NCI-H345 treated with DMSO at 0.1 percent for 48 hours (cell line): ENCODE results near the gene UGT1A5.
"Not testable (repeated sequence)": the region's sequence is repeated elsewhere in the genome, so short reads cannot be mapped to it uniquely, and the experiment has no call there.

ENCODE experiments used
- DNase-seq: peaks from one replicate; lab custom pipeline; 2025; ENCODE audit not compliant: unreplicated experiment; lab: John Stamatoyannopoulos, UW

UGT1A5 gene

DNA sequence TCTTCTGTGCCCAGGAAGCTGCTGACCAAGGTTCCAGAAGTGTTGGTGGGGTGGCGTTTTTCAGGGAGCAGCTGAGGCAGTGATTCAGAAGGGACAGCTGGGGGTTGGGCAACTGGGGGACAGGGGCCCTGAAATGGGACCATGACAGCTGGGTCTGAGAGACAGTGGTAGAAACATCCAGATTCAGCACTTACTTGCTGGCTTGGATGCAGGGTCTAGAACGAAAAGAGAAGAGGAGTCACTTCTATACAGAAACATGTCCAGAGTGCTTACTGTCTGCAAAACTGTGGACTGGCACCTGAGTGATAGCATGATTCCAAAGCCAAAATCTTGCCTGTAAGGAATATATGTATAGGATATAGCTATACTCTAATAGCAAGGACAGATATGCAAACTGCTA, 33.1 kb downstream of the UGT1A5 start:
- not testable (repeated sequence) for DNase-seq

DNA sequence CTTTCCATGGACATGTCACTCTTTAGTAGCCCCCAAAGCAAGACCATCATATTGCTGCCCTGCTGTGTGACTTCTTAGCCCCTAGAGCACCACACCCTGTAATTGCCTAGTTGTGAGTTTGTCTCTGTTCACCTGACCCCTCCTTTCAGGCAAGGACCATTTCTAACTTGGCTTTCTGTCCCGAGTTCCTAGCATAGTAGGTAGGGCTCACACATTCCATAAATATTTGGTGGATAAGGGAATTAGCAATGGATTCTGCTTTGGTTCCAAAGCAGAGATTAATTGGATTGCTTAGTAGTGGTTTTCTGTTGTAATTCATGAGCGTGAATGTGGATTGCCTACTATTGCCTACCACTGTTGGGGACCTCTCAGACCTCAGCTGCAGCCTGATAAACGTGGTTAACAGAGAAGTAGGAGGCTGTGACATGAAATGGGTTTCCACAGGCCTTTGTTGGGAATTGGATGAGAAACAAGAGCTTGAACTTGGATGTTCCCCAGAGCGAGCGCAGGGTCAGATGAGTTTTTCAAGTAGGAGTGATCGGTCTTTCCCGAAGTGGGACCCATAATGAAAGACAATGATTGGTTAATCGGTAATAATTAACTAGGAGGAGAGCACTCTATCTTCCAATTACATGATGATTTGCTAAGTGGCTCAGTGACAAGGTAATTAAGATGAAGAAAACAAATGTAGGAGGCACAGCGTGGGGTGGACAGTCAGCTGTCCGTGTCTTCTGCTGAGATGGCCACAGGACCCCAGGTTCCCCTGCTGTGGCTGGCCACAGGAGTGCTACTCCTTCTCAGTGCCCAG, 34.0 kb downstream of the UGT1A5 start:
- DNase-seq = no peak

- no peak for DNase-seq
Observed at GRCh38 chr2:233747283-233747544, 34.5 kb downstream of the UGT1A5 start.

DNA sequence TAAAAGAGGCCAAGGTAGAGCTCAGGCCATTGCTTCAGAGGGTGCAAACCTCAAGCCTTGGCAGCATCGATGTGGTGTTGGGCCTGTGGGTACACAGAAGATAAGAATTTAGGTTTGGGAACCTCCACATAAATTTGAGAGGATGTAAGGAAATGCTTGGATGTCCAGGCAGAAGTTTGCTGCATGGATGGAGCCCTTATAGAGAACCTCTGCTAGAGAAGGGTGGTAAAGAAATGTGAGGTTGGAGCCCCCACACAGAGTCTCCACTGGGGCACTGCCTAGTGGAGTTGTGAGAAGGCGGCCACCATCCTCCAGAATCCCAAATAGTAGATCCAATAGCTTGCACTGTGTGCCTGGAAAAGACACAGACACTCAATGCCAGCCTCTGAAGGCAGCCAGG, 38.0 kb downstream of the UGT1A5 start:
- DNase-seq = not testable (repeated sequence)

DNA sequence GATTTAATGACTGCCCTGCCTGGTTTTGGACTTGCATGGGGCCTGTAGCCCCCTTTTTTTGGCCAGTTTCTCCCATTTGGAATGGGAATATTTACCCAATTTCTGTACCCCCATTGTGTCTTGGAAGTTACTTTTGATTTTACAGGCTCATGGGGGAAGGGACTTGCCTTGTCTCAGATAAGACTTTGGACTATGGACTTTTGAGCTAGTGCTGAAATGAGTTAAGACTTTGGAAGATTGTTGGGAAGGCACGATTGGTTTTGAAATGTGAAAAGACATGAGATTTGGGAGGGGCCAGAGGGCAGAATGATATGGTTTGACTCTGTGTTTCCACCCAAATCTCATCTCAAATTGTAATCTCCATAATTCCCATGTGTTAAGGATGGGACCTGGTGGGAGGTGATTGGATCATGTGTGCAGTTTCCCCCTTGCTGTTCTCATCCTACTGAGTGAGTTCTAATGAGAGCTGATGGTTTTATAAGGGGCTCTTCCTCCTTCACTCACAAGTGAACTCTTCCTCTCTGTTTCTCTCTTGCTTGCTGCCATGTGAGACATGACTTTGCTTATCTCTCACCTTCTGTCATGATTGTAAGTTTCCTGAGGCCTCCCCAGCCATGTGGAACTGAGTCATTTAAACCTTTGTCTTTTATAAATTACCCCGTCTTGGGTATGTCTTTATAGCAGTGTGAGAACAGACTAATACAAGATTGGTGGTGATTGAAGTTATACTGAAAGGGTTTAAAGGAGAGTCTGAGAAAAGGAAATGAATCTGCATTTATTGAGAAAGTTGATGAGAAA, 38.7 kb downstream of the UGT1A5 start:
- DNase-seq = not testable (repeated sequence)

- no peak for DNase-seq
Observed at GRCh38 chr2:233754872-233755611, 42.3 kb downstream of the UGT1A5 start.

GRCh38 chr2:233756429-233757081, 43.8 kb downstream of the UGT1A5 start:
- DNase-seq = no peak

DNA sequence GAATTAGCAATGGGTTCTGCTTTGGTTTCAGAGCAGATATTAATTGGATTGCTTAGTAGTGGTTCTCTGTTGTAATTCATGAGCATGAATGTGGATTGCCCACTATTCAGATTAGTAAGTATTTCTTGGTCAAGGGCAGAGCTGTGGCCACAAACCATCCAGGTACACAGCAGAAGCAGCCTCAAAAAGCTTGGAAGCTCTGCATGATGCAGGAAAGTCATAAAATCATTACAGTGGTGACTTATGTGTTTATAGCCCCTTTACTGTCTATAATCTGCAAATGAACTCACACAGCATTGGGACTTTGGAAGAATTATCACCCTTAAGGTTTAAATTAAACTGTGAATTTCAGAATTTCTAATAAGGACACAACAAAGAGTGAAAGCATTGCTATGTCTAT, 45.4 kb downstream of the UGT1A5 start:
- DNase-seq = no peak

- no peak for DNase-seq
Observed at GRCh38 chr2:233758849-233759248, 46.1 kb downstream of the UGT1A5 start.

DNA sequence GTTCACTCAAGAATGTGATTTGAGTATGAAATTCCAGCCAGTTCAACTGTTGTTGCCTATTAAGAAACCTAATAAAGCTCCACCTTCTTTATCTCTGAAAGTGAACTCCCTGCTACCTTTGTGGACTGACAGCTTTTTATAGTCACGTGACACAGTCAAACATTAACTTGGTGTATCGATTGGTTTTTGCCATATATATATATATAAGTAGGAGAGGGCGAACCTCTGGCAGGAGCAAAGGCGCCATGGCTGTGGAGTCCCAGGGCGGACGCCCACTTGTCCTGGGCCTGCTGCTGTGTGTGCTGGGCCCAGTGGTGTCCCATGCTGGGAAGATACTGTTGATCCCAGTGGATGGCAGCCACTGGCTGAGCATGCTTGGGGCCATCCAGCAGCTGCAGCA, 47.3 kb downstream of the UGT1A5 start, which contains the start of gene UGT1A1:
Gene UGT1A1, plus strand, starts transcription at position 228 of the 400 bp plus-strand sequence. Its CDS starts 18 bp downstream, at position 246.
- no peak for DNase-seq

GRCh38 chr2:233761040-233761769, 48.5 kb downstream of the UGT1A5 start:
- no peak for DNase-seq

DNA sequence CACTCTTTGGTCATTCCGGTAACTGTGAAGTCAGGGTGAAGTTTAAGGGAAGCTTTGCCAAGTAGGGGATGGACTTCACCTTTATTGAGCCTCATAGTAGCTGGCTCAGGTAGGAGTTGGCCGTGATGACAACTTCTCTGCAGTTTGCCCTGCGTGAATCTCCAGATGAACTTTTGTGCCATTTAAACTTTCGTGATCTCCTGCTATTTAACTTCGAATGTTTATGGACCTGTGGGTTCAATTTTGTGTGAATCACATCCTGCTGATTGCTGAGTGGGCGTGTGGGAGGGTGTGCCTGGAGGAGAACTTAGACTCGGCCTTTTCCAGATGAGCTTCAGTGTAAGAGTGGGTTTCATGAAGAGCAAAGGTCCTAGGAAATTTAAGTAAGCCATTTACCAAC, 51.6 kb downstream of the UGT1A5 start:
- DNase-seq = no peak

- no peak for DNase-seq
Observed at GRCh38 chr2:233764761-233765160, 52.1 kb downstream of the UGT1A5 start.

GRCh38 chr2:233766416-233766815, 53.7 kb downstream of the UGT1A5 start:
- DNase-seq = no peak

- no peak for DNase-seq
Observed at GRCh38 chr2:233768076-233768475, 55.4 kb downstream of the UGT1A5 start.

DNA sequence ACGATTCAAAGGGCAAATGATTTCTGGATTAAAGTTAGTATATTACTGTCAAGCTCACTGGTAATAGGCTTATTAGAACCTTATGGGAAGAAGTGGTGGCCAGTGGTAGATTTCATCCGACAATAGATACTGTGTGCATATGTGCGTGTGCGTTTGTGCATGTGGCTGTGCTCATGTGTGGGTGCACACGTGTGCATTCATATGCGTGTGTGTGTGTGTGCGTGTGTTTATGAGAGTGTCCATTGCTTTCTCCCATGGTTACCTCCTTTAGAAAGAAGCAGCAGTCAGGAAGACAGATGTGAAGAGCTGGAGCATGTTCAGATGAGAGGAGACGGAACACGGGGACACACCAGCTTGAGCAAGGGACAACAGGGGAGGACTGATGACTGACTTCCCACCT, 56.6 kb downstream of the UGT1A5 start:
- DNase-seq = no peak

- DNase-seq = no peak
Observed at GRCh38 chr2:233772153-233772552, 59.4 kb downstream of the UGT1A5 start.

- DNase-seq = no peak
Observed at GRCh38 chr2:233772583-233772982, 59.9 kb downstream of the UGT1A5 start.

DNA sequence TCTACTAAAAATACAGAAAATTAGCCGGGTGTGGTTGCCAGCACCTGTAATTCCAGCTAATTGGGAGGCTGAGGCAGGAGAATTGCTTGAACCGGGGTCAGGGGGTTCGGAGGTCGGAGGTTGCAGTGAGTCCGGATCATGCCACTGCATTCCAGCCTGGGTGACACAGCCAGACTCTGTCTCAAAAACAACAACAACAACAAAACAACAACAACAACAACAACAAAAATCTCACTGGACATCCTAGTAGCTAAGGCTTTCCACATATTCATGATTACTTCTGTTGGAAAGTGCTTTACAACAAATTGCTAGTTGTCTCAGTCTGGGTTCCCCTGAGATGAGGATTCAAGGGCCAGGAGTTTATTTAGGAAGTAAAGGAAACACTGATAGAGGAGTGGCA, 61.1 kb downstream of the UGT1A5 start:
- DNase-seq = no peak

DNA sequence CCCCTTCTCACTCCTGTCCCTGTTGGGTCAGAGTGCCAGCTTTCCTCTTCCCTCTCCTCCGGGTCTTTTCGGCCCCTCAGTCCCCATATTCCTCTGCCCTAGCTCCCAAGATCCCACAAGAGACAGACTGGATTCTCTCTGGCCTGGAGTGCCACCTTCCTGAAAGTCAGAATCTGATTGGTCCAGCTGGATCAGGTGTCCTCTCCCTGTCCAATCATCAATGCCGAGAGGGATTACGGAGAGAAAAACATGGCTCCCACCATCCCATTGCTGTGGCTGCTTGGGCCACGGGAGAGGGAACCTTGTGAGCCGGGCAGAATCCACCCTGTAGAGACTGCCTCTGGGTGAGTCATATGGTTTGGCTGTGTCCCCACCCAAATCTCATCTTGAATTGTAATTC, 62.7 kb downstream of the UGT1A5 start:
- no peak for DNase-seq

DNA sequence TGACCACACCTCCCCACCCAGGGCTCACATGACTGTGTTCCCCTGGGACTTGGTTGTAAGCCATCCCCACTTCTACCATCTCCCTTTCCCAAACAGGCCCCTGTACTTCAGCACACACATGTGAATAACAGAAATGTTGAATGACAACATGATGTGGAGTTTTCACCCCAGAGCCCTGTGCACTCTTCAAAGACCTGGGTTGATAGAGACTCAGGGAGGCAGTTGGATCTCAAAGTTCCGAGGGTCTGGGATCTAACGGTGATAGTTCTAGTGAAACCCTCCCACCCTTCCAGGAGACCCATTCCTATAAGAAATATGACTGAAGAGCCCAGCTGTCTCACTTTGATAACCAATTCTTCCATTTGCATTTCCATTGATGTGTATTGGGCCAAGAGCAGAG, 65.3 kb downstream of the UGT1A5 start, which contains the start of gene MROH2A:
Gene MROH2A, plus strand, starts transcription at position 301 of the 400 bp plus-strand sequence. CDS start 1,029 bp downstream, outside the sequence.
- DNase-seq = no peak
